Progenitor cell of endocrine pancreas (in vitro differentiated cells): ENCODE measurements around the gene BLOC1S4. TPM values are rescaled to one million over a fixed set of nuclear protein-coding genes. Genes with fewer than 3 reads are reported as not detected.

Source experiments
- DNase-seq: peaks from one replicate; pipeline ENCODE4 v3.0.0; 2021; ENCODE audit warnings: low spot score; ENCODE audit not compliant: unreplicated experiment
- H3K27ac Mint-ChIP-seq: 2 replicates; pipeline ENCODE4 v1.8.0; 2021; ENCODE audit warnings: mild to moderate bottlenecking, moderate library complexity, mixed read lengths
- H3K27me3 Mint-ChIP-seq: 2 replicates; pipeline ENCODE4 v1.8.0; 2021; ENCODE audit warnings: mixed read lengths
- H3K36me3 Mint-ChIP-seq: 2 replicates; pipeline ENCODE4 v1.8.0; 2022; ENCODE audit warnings: mixed read lengths; ENCODE audit not compliant: insufficient read depth
- H3K4me1 Mint-ChIP-seq: 2 replicates; pipeline ENCODE4 v1.8.0; 2021; ENCODE audit warnings: low read depth, mixed read lengths
- H3K4me3 Mint-ChIP-seq: 2 replicates; pipeline ENCODE4 v1.8.0; 2021; ENCODE audit warnings: low read depth, mild to moderate bottlenecking, moderate library complexity, mixed read lengths
- H3K9me3 Mint-ChIP-seq: 2 replicates; pipeline ENCODE4 v1.8.0; 2021; ENCODE audit warnings: low read depth, mixed read lengths
- CTCF ChIP-seq: fragments of 200-600 bp; sonication (generic); IDR thresholded peaks from one replicate; pipeline ENCODE4 v1.5.0; 2021; ENCODE audit warnings: antibody characterized with exemption, mild to moderate bottlenecking; ENCODE audit not compliant: unreplicated experiment
- total RNA-seq: library from RNA; stranded (reverse); gene quantifications from 2 replicates; pipeline ENCODE4 v1.2.1, GENCODE V29; 2021

BLOC1S4 gene
- total RNA-seq, 1 donor from 2014 or later = 18.8 TPM

GRCh38 chr4:6758728-6759127, 42.8 kb downstream of the BLOC1S4 start:
- H3K27ac Mint-ChIP-seq = no peak overlapping the region
- H3K4me1 Mint-ChIP-seq = no peaks in the 10 kb centered on the region
- H3K27me3 Mint-ChIP-seq = peaks cover 3% of the 10 kb centered on the region
- no peaks in the 10 kb centered on the region for H3K9me3 Mint-ChIP-seq
- DNase-seq = no peak
- no peaks in the 10 kb centered on the region for H3K36me3 Mint-ChIP-seq
- H3K4me3 Mint-ChIP-seq = no peak overlapping the region
- no peak for TF ChIP-seq CTCF

GRCh38 chr4:6760865-6761264, 44.9 kb downstream of the BLOC1S4 start:
- no peaks in the 10 kb centered on the region for H3K9me3 Mint-ChIP-seq
- no peak for DNase-seq
- peaks cover 9% of the 10 kb centered on the region for H3K27me3 Mint-ChIP-seq
- H3K36me3 Mint-ChIP-seq = no peaks in the 10 kb centered on the region
- H3K27ac Mint-ChIP-seq = peak overlapping the region; percentile 4
- no peak overlapping the region for H3K4me3 Mint-ChIP-seq
- TF ChIP-seq CTCF = no peak
- H3K4me1 Mint-ChIP-seq = no peaks in the 10 kb centered on the region

DNA sequence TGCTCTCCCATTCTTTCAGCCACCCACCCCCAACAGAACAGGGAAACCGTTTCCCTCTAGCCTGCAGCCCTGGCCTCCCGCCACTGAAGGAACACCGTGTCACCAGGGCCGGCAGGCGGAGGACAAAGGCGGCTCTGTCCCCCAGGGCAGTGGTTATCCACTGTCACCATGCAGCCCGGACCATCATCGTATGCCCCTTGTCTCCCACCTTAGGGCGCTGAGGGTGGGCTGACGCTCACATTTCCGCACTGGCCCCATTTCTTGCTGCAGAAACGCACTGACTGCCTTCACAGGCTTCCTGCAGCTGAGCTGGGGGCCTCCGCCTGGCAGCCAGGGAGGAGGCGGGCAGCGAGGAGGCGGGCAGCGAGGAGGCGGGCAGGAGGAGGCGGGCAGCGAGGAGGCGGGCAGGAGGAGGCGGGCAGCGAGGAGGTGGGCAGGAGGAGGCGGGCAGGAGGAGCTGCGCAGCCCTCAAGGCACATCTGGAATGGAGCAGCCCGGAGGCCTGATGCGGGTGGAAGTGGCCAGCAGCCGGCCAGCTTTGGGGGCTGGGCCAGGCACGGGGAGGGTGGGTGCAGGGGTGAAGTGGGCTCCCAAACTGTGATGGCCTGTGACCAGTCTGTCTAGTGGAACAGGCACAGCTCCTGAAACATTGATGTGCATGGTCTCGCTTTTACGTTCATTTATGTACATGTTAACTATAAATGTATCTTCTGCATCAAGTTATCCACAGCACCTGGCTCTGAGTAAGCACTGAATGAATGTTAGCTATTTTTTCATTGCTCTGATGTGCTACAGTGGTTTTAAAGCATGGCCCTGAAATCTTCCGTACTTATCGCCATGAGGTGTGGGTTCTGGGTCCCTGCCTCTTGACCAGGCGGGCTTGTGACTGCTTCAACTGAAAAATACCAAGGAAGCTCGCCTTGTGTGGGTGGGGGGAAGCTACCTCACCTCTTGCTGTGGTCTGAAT, 46.0 kb downstream of the BLOC1S4 start:
- no peak for DNase-seq
- peak overlapping the region; percentile 34 for H3K27ac Mint-ChIP-seq
- no peaks in the 10 kb centered on the region for H3K36me3 Mint-ChIP-seq
- peaks cover 9% of the 10 kb centered on the region for H3K27me3 Mint-ChIP-seq
- H3K4me3 Mint-ChIP-seq = no peak overlapping the region
- no peaks in the 10 kb centered on the region for H3K4me1 Mint-ChIP-seq
- TF ChIP-seq CTCF = no peak
- H3K9me3 Mint-ChIP-seq = no peaks in the 10 kb centered on the region

- Mint-ChIP-seq H3K27ac (peak overlapping the region; percentile 3), H3K9me3 (no peaks in the 10 kb centered on the region), H3K4me1 (peaks cover 3% of the 10 kb centered on the region), H3K36me3 (no peaks in the 10 kb centered on the region), H3K4me3 (no peak overlapping the region), H3K27me3 (peaks cover 9% of the 10 kb centered on the region)
- no peak for TF ChIP-seq CTCF
- no peak for DNase-seq
Observed at GRCh38 chr4:6763330-6763851, 47.4 kb downstream of the BLOC1S4 start.

DNA sequence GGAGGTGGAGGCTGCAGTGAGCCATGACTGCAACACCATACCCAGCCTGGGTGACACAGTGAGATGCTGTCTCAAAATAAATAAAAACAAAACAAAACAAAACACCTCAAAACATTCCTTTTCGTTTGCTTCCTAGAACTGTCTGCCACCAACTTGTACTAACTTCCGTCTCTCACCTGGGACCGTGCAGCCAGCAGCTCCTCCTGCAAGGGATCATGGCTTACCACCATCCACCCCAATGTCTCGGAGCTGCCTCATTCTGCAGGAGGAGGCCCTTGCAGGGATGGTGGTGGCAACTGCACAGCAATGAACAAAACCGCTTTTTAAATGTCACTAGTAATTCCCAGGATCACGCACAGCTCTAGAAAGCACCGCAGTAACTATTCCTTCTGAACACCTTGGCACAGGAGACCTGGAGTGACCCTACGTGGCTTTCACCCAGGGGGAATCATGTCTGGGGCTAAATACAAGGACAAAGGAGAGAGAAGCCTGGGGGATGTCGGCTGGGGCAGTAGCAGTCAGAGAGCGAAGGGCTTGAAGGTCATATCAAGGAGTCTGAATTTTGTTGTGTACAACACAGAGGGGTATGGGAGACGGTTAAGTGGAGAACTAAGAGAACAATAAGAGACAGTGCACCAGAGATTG, 49.1 kb downstream of the BLOC1S4 start:
- Mint-ChIP-seq H3K27ac (no peak overlapping the region), H3K9me3 (no peaks in the 10 kb centered on the region), H3K27me3 (peaks cover 9% of the 10 kb centered on the region), H3K4me3 (no peak overlapping the region), H3K36me3 (no peaks in the 10 kb centered on the region), H3K4me1 (peaks cover 4% of the 10 kb centered on the region)
- TF ChIP-seq CTCF = no peak
- DNase-seq = no peak
